NT2/D1 (cell line): ENCODE results near the gene MFSD6L.
"Not testable (repeated sequence)": the region's sequence is repeated elsewhere in the genome, so short reads cannot be mapped to it uniquely, and the experiment has no call there.

Experiments
- DNase-seq: peaks from one replicate; pipeline ENCODE4 v3.0.0-alpha.2; 2011; ENCODE audit warnings: low read depth, low spot score
- H3K27me3 ChIP-seq: 2 replicates; pipeline ENCODE4 v1.6.0; 2011; ENCODE audit warnings: mild to moderate bottlenecking; ENCODE audit not compliant: insufficient read length, insufficient read depth
- H3K36me3 ChIP-seq: 2 replicates; pipeline ENCODE4 v1.6.1; 2011; ENCODE audit warnings: mild to moderate bottlenecking, low read length, mixed read lengths; ENCODE audit not compliant: insufficient read depth, insufficient read length
- H3K4me1 ChIP-seq: 2 replicates; pipeline ENCODE4 v1.5.1; 2011; ENCODE audit not compliant: insufficient read depth, insufficient read length
- H3K4me3 ChIP-seq: 2 replicates; pipeline ENCODE4 v1.5.1; 2011; ENCODE audit warnings: low read depth; ENCODE audit not compliant: insufficient read length
- H3K9ac ChIP-seq: 2 replicates; pipeline ENCODE4 v1.6.0; 2011; ENCODE audit warnings: low read depth; ENCODE audit not compliant: insufficient read length
- H3K9me3 ChIP-seq: 2 replicates; pipeline ENCODE4 v1.5.1; 2011; ENCODE audit warnings: mild to moderate bottlenecking, low read length; ENCODE audit not compliant: insufficient read depth
- SUZ12 ChIP-seq: IDR thresholded peaks from 2 replicates; pipeline ENCODE4 v1.6.1; 2011; ENCODE audit not compliant: insufficient read length, insufficient read depth; ENCODE audit errors: extremely low read depth
- YY1 ChIP-seq: IDR thresholded peaks from 2 replicates; pipeline ENCODE4 v1.6.1; 2011; ENCODE audit not compliant: insufficient read length, insufficient read depth
- ZNF274 ChIP-seq: IDR thresholded peaks from 2 replicates; pipeline ENCODE4 v1.6.1; 2011; ENCODE audit warnings: mild to moderate bottlenecking, low read depth, low read length

The MFSD6L gene

GRCh38 chr17:8818047-8818446, 18.9 kb upstream of the MFSD6L start:
- H3K4me3 ChIP-seq = no peak overlapping the region
- H3K9me3 ChIP-seq = 0 out of 2 replicates have a peak, but pooled peaks cover under 1% of the 10 kb centered on the region
- no peak for DNase-seq
- no peak overlapping the region for H3K9ac ChIP-seq
- no peaks in the 10 kb centered on the region for H3K4me1 ChIP-seq
- H3K36me3 ChIP-seq = no peaks in the 10 kb centered on the region
- H3K27me3 ChIP-seq = no peaks in the 10 kb centered on the region
- no peak for TF ChIP-seq YY1
- no peak for TF ChIP-seq SUZ12
- TF ChIP-seq ZNF274 = no peak

- H3K4me1 ChIP-seq = peaks cover 6% of the 10 kb centered on the region
- no peak for DNase-seq
- TF ChIP-seq ZNF274 = no peak
- TF ChIP-seq SUZ12 = no peak
- no peak for TF ChIP-seq YY1
These were observed 7.9 kb upstream of the MFSD6L start for GRCh38 chr17:8806926-8807550.

GRCh38 chr17:8806253-8806925, 7.2 kb upstream of the MFSD6L start:
- Histone ChIP-seq H3K27me3 (no peaks in the 10 kb centered on the region), H3K4me3 (no peak overlapping the region), H3K36me3 (no peaks in the 10 kb centered on the region), H3K9ac (no peak overlapping the region), H3K9me3 (peaks cover 7% of the 10 kb centered on the region; the same call in 1 of the 2 replicates), H3K4me1 (peaks cover 6% of the 10 kb centered on the region)
- no peak for TF ChIP-seq SUZ12
- DNase-seq = no peak

More at GRCh38 chr17:8806926-8807550, 7.9 kb upstream of the MFSD6L start:
- H3K4me3 ChIP-seq = no peak overlapping the region
- no peaks in the 10 kb centered on the region for H3K36me3 ChIP-seq
- no peaks in the 10 kb centered on the region for H3K27me3 ChIP-seq
- no peak overlapping the region for H3K9ac ChIP-seq
- peaks cover 7% of the 10 kb centered on the region; the same call in 1 of the 2 replicates for H3K9me3 ChIP-seq

- not testable (repeated sequence) for H3K4me1 ChIP-seq, H3K36me3 ChIP-seq, H3K9ac ChIP-seq, DNase-seq, H3K27me3 ChIP-seq, H3K9me3 ChIP-seq, H3K4me3 ChIP-seq
These were observed 6.2 kb upstream of the MFSD6L start for GRCh38 chr17:8805396-8805795.

- Histone ChIP-seq H3K9me3 (no peaks in the 10 kb centered on the region), H3K36me3 (no peaks in the 10 kb centered on the region), H3K9ac (no peak overlapping the region), H3K27me3 (no peaks in the 10 kb centered on the region), H3K4me3 (no peak overlapping the region), H3K4me1 (peaks cover 6% of the 10 kb centered on the region)
- DNase-seq = no peak
- no peak for TF ChIP-seq ZNF274
- TF ChIP-seq SUZ12 = no peak
- no peak for TF ChIP-seq YY1
These were observed 4.6 kb upstream of the MFSD6L start for GRCh38 chr17:8803531-8804420.

GRCh38 chr17:8801135-8801840, 2.1 kb upstream of the MFSD6L start:
- no peaks in the 10 kb centered on the region for H3K36me3 ChIP-seq
- H3K9me3 ChIP-seq = no peaks in the 10 kb centered on the region
- no peak for DNase-seq
- H3K4me3 ChIP-seq = no peak overlapping the region
- TF ChIP-seq SUZ12 = no peak
- TF ChIP-seq ZNF274 = no peak
- no peak for TF ChIP-seq YY1
- no peak overlapping the region for H3K9ac ChIP-seq
- H3K4me1 ChIP-seq = peaks cover 6% of the 10 kb centered on the region
- H3K27me3 ChIP-seq = no peaks in the 10 kb centered on the region

- H3K4me3 ChIP-seq = no peak overlapping the region
- H3K4me1 ChIP-seq = peaks cover 6% of the 10 kb centered on the region
- TF ChIP-seq SUZ12 = no peak
- no peak for TF ChIP-seq ZNF274
- no peak for TF ChIP-seq YY1
- H3K36me3 ChIP-seq = no peaks in the 10 kb centered on the region
- H3K9me3 ChIP-seq = no peaks in the 10 kb centered on the region
- H3K27me3 ChIP-seq = no peaks in the 10 kb centered on the region
- H3K9ac ChIP-seq = no peak overlapping the region
- no peak for DNase-seq
These were observed 1.5 kb upstream of the MFSD6L start for GRCh38 chr17:8800656-8801055.
